OCI-LY1 (cell line): ENCODE results near the gene MAP7.

Experiments used
- CTCF ChIP-seq: fragments of 200-600 bp; sonication (generic), shearing (Covaris generic); IDR thresholded peaks from 2 replicates; pipeline ENCODE4 v1.5.1; 2017; ENCODE audit warnings: mild to moderate bottlenecking, antibody characterized with exemption, low read length, moderate library complexity, mixed read lengths
- EZH2 ChIP-seq: fragments of 200-600 bp; sonication (generic), shearing (Covaris generic); IDR thresholded peaks from 2 replicates; pipeline ENCODE4 v1.8.0; 2017; ENCODE audit warnings: borderline replicate concordance, mixed run types, mild to moderate bottlenecking, antibody characterized with exemption, low read length, moderate library complexity, mixed read lengths

- TF ChIP-seq CTCF (no peak), EZH2 (no peak)
Observed at GRCh38 chr6:136415351-136416007, 134.7 kb downstream of the MAP7 start.
